HG03108 (cell line): ENCODE measurements around the gene FUS.

Experiments used
- ATAC-seq: cut with Tn5 transposase; IDR thresholded peaks from one replicate; pipeline ENCODE4 v1.9.1; 2021; ENCODE audit warnings: moderate library complexity; ENCODE audit not compliant: unreplicated experiment

FUS gene

DNA sequence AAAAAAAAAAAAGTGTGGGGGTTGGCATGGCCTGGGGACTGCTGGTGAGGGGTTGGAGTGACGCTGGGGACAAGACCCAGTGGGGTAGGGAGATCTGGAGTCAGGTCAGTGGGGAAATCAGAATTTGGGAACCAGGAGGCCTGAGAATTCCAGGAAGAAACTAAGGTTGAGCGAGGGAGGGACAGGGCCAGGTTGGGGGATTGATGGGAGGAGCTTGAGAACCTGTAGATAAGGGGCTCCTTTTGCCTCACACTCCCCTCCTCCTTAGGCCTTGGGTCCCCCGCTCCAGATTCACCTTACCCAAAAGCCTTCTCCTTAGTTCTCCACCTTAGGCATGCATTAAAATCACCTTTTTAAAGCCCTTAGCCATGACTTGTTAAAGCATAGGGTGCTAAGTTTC lies 45.3 kb downstream of the FUS start:
- ATAC-seq = no peak

DNA sequence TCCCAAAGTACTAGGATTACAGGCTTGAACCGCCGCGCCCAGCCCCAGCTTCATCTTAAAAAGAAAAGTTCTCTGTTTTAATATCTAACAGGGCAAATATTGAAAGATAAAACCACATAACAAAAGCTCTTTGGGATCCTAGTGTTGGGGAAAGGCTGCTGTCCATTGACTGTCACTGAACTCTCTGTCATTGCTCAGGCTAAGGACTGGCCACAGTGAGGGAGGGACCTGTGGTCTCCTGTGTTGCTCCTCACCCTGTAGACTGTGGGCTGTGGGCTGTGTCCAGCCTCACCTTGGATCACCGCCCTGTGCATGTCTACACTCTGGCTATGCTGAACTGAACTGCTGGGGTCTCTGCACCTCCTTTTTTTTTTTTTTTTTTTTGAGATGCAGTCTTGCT lies 48.3 kb downstream of the FUS start:
- ATAC-seq = no peak

DNA sequence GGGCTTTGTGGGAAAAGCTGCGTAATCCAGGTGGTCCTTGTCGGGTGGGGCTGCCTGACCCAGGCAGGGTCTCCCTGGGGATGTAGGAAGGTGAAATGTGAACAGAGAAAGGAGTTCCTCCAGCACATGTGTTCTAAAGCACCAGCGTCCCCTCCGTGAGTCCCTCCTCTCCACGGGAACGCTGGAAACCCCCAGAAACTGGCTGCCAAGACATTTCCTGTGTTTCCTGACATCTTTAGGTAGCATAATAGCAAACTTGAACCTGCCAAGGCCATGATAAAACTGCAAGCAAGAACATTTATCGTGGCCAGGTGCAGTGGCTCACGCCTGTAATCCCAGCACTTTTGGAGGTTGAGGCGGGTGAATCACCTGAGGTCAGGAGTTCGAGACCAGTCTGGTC lies 49.6 kb downstream of the FUS start:
- no peak for ATAC-seq

DNA sequence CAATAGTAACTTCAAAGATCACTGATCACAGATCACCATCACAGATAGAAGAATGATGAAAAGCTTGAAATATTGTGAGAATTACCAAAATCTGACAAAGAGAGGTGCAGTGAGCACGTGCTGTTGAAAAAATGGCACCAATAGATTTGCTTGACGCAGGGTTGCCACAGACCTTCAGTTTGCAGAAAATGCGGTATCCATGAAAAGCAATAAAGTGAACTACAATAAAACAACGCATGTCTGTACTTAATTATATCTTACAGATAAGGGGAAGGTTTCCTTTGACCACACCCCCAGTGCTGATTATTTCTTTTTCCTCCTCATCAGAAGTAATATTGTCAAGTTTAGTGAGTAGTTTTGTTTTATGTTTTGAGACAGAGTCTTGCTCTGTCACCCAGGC lies 58.1 kb downstream of the FUS start:
- ATAC-seq = no peak
